Vagina (tissue), 2 donors: ENCODE data around the gene SGCD. TPM values are rescaled to one million over a fixed set of nuclear protein-coding genes. Genes with fewer than 3 reads are reported as not detected.

ENCODE experiments used
- DNase-seq, 2 donors: peaks; one replicate each; pipeline ENCODE4 v3.0.0-alpha.2; 2017; ENCODE audit errors: extremely low spot score in 2 of 2
- H3K27ac ChIP-seq: fragments of 200-600 bp; sonication (generic); one replicate; pipeline ENCODE4 v1.5.1; 2019
- H3K27me3 ChIP-seq: fragments of 200-600 bp; sonication (generic); one replicate; pipeline ENCODE4 v1.5.1; 2019
- H3K36me3 ChIP-seq, 2 donors: fragments of 200-600 bp; sonication (generic); one replicate each; pipeline ENCODE4 v1.5.1; 2017 to 2019
- H3K4me1 ChIP-seq: fragments of 200-600 bp; sonication (generic); one replicate; pipeline ENCODE4 v1.5.1; 2019
- H3K4me3 ChIP-seq, 2 donors: fragments of 200-600 bp; sonication (generic); 1 replicate in 1 of 2; 2 replicates in 1 of 2; pipeline ENCODE4 v1.5.1; 2016 to 2019
- H3K9me3 ChIP-seq: fragments of 200-600 bp; sonication (generic); one replicate; pipeline ENCODE4 v1.5.1; 2019
- CTCF ChIP-seq, 3 experiments: fragments of 450-650 bp in 2 of 3; fragments of 200-600 bp in 1 of 3; sonication (generic) in 1 of 3; IDR thresholded peaks; one replicate each; pipeline ENCODE4 v1.5.1; 2017 to 2019; ENCODE audit warnings: antibody characterized with exemption in 3 of 3, mild to moderate bottlenecking in 2 of 3, moderate library complexity in 2 of 3
- POLR2A ChIP-seq, 2 donors: fragments of 450-650 bp; IDR thresholded peaks; one replicate each; pipeline ENCODE4 v1.6.1; 2017; ENCODE audit warnings: antibody characterized with exemption in 2 of 2, mild to moderate bottlenecking in 2 of 2, moderate library complexity in 2 of 2
- POLR2AphosphoS5 ChIP-seq, 2 donors: sonication (generic); formaldehyde crosslinking; IDR thresholded peaks; one replicate each; pipeline ENCODE4 v1.9.0; 2017; ENCODE audit warnings: antibody characterized with exemption in 2 of 2, mild to moderate bottlenecking in 2 of 2, low read depth in 1 of 2; ENCODE audit not compliant: insufficient read depth in 1 of 2
- intact Hi-C: fragments of 100-400 bp; cut with DNase I; formaldehyde crosslinking; loops from one replicate; pipeline ENCODE4 v1.15.1; 2023
- total RNA-seq: library from RNA; depleted of rRNA; stranded (reverse); fragments of >200 nt; gene quantifications from one replicate; pipeline ENCODE4 v1.2.3, GENCODE V29; 2016

Gene SGCD
- total RNA-seq, 1 donor from 2014 or later: 6.9 TPM

GRCh38 chr5:156753846-156754245 is 426.9 kb downstream of the SGCD start:
- no peaks in the 10 kb centered on the region for H3K9me3 ChIP-seq
- no peaks in the 10 kb centered on the region for H3K27me3 ChIP-seq
- H3K36me3 ChIP-seq: no peaks in the 10 kb centered on the region
- H3K4me1 ChIP-seq: no peaks in the 10 kb centered on the region
- no peak for DNase-seq
- H3K4me3 ChIP-seq: no peak overlapping the region
- no peak overlapping the region for H3K27ac ChIP-seq
- intact Hi-C loops: no loop called here
- no peak for TF ChIP-seq CTCF (IDR thresholded peaks at IDR 0.05)
- TF ChIP-seq POLR2AphosphoS5 (IDR thresholded peaks at IDR 0.05; ENCODE audit: insufficient read depth in 1 of 2, low read depth in 1 of 2): no peak
- no peak for TF ChIP-seq POLR2A (IDR thresholded peaks at IDR 0.05)

GRCh38 chr5:156755421-156756087 is 428.6 kb downstream of the SGCD start:
- Histone ChIP-seq H3K9me3 (no peaks in the 10 kb centered on the region), H3K27me3 (no peaks in the 10 kb centered on the region), H3K27ac (no peak overlapping the region), H3K4me3 (no peak overlapping the region), H3K4me1 (no peaks in the 10 kb centered on the region), H3K36me3 (no peaks in the 10 kb centered on the region)
- intact Hi-C loops: no loop called here
- DNase-seq: no peak
- TF ChIP-seq POLR2AphosphoS5 (IDR thresholded peaks at IDR 0.05; ENCODE audit: insufficient read depth in 1 of 2, low read depth in 1 of 2) (no peak), CTCF (IDR thresholded peaks at IDR 0.05) (no peak), POLR2A (IDR thresholded peaks at IDR 0.05) (no peak)

- Histone ChIP-seq H3K27me3 (no peaks in the 10 kb centered on the region), H3K27ac (no peak overlapping the region), H3K9me3 (no peaks in the 10 kb centered on the region), H3K4me1 (no peaks in the 10 kb centered on the region), H3K36me3 (no peaks in the 10 kb centered on the region), H3K4me3 (no peak overlapping the region)
- intact Hi-C loops: no loop called here
- no peak for DNase-seq
- TF ChIP-seq CTCF (IDR thresholded peaks at IDR 0.05): no peak
- no peak for TF ChIP-seq POLR2A (IDR thresholded peaks at IDR 0.05)
- TF ChIP-seq POLR2AphosphoS5 (IDR thresholded peaks at IDR 0.05; ENCODE audit: insufficient read depth in 1 of 2, low read depth in 1 of 2): no peak
Measured at GRCh38 chr5:156758011-156758791, 431.2 kb downstream of the SGCD start.

- H3K4me3 ChIP-seq: no peak overlapping the region
- H3K36me3 ChIP-seq: no peaks in the 10 kb centered on the region
- intact Hi-C loops: no loop called here
- H3K27me3 ChIP-seq: no peaks in the 10 kb centered on the region
- no peak for TF ChIP-seq POLR2A (IDR thresholded peaks at IDR 0.05)
- no peak for TF ChIP-seq POLR2AphosphoS5 (IDR thresholded peaks at IDR 0.05; ENCODE audit: insufficient read depth in 1 of 2, low read depth in 1 of 2)
- no peak for TF ChIP-seq CTCF (IDR thresholded peaks at IDR 0.05)
- H3K27ac ChIP-seq: no peak overlapping the region
- no peaks in the 10 kb centered on the region for H3K4me1 ChIP-seq
- H3K9me3 ChIP-seq: no peaks in the 10 kb centered on the region
- DNase-seq: no peak
Measured at GRCh38 chr5:156759156-156759555, 432.2 kb downstream of the SGCD start.

- Histone ChIP-seq H3K9me3 (no peaks in the 10 kb centered on the region), H3K27me3 (no peaks in the 10 kb centered on the region), H3K36me3 (no peaks in the 10 kb centered on the region), H3K4me3 (no peak overlapping the region), H3K27ac (no peak overlapping the region), H3K4me1 (no peaks in the 10 kb centered on the region)
- TF ChIP-seq POLR2AphosphoS5 (IDR thresholded peaks at IDR 0.05; ENCODE audit: insufficient read depth in 1 of 2, low read depth in 1 of 2) (no peak), POLR2A (IDR thresholded peaks at IDR 0.05) (no peak), CTCF (IDR thresholded peaks at IDR 0.05) (no peak)
- DNase-seq: no peak
- intact Hi-C loops: no loop called here
Measured at GRCh38 chr5:156762771-156763170, 435.8 kb downstream of the SGCD start.
